HL-60/S4 treated with retinoic acid at 250 ng/mL for 4 days and 3 days (cell line): ENCODE data around the gene RALY.

Source experiments
- in situ Hi-C: fragments of 300-500 bp; cut with MboI; formaldehyde crosslinking; loops from 2 replicates; pipeline ENCODE4 v1.7.0; 2022; ENCODE audit warnings: low sequenced_read_pairs

The RALY gene

DNA sequence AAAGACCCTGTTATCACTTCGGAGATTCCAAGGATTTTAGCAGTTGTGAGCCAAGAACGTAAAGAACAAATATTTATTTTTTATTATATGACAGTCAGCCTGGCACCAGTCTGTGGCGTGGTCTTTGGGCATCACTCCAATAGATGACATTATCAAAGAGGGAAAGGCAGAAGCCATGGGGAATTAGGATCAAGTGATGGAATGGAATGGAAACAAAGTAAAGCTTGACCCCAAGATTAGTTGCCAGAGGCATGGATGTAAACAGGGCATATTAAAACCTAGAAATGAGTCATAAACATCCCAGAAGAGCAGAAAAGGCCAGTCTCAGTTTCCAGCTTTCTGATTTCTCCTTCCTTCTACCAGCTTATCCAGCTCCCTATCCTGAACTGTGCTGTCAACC, 106.9 kb downstream of the RALY start:
- in situ Hi-C loops, result no loop called here

DNA sequence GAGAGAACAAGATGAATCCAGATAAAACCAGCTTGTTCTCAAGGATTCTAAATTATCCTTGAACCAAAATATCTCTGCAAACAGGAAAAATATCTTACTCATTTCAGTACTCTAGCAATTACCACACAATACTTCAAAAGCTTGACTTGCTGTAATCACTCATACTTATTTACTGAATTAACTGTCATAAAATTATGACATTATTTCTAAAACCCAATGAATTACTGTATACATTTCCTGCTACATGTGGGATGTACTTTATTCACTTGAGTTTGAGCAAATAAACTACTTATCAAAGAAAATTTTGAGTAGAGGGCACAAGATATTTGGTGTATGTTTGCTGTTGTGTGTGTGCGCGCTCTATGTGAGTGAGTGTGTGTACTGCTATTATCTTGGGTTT, 108.6 kb downstream of the RALY start:
- in situ Hi-C loops, result no loop called here

DNA sequence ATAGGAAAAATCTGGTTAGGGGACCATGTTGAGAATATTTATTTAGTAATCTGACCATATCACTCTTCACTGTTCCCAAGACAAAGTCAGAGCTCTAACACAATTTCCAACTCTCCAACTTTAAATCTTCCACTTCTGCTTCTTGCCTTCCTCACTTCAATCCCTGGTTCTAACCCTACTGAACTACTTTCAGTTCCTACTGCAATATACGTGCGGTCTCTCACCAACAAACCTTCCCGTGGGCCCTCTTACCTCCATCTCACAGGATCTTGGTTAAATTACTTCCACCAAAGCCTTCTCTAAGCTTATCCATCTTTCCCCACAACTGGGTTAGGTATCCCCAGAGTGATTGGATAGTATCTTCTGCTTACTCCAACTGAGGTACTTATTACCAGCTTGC, 110.3 kb downstream of the RALY start:
- in situ Hi-C loops, result no loop called here

DNA sequence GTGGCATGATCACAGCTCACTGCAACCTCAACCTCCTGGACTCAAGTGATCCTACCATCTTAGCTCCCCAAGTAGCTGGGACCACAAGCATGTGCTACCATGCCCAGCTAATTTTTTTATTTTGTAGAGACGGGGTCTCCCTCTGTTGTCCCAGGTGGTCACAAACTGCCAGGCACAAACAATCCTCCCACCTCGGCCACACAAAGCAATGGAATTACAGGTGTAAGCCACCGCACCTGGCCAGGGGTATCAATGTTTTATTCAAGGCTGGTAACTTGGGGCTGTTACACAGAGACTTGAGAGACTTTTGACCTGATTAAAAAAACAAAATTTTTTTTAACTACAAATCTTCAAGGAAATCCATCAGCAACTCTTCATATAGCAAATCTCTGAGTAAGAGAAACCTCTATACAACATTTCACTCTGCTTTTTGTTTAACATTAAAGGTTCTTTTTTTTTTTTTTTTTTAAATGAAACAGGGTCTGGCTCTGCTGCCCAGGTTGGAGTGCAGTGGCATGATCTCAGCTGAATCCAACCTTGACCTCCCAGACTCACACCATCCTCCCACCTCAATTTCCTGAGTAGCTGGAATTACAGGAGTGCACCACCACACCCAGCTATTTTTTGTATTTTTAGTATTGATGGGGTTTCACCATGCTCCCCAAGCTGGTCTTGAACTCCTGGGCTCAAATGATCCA, 112.4 kb downstream of the RALY start:
- in situ Hi-C loops, result no loop called here

DNA sequence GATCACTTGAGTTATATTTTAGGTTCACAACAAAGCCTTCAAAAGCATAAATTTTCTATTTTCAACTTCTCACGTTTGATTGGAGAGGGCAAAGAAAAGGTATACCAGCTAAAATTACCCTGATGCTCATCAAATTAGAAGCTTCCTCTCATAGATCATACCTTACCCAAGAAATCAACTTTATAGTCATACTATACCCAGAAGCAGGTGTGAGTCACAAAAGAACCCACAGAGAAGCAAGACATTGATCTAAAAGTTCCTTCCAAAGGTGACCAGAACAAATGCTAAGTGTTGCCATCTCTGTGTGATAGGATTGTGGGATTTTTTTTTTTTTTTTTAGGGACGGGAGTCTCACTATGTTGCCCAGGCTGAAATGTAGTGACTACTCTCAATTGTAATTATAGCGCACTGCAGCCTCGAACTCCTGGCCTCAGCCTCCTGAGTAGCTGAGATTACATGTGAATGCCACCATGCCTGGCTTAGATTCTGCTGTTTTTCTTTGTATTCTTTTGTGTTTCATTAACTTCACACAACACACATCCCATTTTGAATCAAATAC, 115.0 kb downstream of the RALY start:
- in situ Hi-C loops, result no loop called here

DNA sequence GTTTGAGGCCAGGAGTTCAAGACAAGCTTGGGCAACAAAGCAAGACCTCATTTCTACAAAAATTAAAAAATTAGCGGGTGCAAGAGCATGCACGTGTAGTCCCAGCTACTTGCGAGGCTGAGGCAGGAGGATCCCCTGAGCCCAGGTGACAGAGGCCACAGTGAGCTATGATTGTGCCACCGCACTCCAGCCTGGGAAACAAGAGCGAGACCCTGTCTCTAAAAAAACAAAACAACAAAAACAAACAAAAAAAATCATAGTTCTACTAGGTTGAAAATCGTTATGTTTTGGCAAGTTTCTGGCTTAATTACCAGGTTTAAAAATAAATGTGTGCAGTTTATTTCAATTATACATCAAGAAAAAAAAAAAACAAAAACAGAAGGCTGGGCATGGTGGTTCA, 115.7 kb downstream of the RALY start:
- in situ Hi-C loops, result no loop called here

DNA sequence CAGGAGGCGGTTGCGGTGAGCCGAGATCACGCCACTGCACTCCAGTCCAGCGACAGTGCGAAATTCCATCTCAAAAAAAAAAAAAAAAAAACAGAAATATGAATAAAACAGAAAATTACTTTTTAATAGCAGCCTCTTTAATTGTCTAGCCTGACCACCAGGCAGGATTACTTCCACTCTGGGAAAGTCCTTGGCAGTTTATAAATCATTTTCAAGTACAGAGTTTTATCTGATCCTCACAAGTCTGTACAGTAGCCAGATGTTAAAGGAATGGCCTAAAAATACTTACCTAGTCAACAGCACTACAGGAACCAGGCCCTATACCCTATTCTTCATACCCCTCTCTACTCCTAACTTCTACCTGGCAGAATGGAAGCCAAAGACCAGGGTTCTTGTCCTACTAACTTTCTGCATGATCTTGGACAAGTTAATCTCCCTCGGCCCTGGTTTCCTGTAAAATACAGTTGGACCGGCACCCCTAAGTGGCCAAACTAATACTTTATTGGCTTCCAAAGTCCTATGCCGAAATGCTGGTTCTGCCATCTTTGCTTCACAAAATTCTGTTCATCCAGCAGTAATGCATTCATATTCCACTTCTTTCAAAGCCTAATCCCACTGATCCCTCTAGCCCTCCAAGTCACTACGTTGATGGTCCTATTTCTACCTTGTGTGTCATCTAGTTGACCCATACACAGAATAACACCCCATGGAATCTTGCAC, 116.5 kb downstream of the RALY start:
- in situ Hi-C loops, result no loop called here

DNA sequence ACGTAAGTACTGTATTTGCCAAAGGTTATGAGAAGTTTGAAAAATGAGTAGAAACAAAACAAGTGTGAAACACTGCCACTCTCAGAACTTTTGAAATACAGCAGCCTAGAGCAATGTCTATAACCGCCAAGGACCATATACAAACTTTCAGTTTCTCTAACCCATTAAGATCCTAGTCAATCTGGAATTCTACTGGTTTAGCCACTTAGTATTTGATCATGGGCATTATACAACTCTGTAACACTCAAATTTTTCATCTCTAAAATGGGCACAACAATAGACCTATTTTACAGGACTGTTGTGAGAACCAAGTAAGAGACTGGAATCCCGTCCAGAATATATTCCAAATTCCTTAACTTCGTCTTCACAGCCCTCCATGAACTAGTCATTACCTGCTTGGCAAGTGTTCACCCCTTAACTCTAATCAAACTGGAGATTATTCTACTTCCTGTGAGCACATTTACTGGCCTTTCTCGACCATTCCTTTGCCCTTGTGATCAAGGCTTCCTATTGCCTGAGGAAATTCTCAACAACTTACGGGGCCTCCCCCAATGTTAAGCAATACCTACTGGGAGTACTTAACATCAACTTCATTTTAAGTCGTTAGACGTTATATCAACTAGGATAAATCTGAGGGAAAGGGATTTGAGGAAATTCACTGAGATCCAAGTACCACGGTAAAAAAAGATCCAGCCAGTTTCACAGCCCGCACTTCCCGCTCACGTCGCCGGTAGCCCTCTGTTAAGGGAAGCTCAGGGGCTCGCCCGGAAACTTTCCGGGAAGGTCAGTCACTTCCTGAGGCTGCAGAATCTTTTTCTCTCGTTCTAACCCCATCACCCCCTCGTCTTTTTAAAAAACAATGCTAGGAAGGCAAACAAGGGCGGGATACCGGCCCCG, 117.3 kb downstream of the RALY start:
- in situ Hi-C loops, result no loop called here

DNA sequence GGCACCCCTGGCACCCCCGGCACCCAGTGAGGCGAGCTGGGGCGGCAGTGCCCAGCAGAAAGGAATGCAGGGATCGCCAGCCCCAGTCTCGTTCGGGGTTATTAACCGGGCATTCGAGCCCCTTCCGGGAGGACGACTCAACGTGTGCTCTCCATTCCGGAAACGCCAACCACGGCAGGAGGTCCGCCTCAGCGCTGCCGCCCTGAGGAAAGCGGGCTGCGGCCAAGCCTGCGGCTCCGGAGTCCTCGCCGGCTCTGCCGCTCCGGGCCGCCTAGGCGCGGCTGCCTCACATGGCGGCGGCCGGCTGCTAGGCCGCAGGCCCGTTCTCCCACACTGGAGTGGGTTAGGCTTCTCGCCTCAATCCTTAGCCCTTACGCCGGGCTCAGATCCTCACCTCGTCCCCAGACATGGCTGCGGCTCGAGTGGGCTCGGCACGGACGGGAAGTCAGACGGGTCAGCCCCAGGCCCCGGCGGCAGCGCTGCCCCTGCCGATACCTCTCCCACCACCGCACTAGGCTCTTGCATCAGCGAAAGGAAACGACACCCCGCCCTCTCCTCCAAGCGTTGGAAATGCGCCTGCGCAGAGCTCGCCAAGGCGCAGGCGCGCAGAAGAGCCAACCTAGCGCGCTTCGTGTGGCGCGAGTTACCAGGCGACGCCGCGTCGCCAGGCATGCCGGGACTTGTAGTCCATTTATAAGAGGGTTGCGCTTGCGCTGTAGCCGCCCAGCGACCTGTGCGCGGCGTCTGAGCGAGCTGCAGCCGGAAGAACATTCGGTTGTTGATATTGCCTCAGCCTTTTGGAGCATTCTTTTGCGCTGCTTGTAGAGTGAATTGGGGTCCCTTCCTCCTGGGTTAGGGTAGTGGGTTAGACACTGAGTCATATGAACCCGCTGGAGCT, 118.2 kb downstream of the RALY start, which contains the start of gene EIF2S2:
EIF2S2 (minus strand) TSS at position 542 of the 898 bp plus-strand sequence; CDS start at position 409, 133 bp downstream.
- in situ Hi-C loops, result no loop called here

DNA sequence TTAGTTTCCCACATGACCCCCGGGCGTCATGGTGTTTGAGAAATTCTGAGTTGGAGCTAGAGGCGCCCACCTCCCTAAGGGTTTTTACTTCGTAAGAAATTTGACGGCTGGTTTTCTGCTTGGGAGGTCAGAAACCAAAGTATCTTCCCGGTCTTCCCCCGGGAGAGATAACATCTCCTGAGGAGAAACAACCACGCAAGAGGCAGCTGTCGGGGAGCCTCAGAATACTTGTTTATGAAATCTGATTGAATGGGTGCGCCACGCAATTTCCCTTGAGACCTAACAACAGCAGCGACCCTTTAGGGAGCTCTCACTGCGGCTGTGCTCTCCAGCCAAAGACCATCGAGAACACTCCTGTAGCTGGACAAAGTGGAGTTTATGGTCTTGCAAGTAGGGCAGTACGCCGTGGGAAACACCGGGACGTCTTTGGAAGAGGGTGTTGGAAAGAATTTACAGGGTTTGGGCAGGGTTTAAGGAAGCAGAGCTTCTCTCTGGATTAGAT, 118.9 kb downstream of the RALY start:
- in situ Hi-C loops, result no loop called here

DNA sequence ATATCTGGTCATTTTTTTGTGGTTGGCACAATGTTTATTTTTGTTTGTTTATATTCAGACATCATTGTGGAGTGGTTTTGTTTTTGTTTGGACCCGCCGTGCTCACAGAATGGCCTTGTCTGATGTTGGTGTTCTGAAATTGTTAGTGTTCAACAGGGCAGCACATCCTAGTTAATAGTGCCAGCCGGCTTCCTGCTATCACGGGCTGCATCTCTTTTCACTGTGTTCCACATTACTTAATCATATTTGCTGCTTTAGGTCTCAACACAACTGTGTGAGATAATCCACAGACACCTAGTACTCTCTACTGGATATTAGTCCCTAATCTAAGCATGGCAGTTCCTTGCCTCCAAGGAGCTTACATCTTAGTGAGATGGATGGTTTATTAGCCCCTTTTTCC, 121.1 kb downstream of the RALY start:
- in situ Hi-C loops, result no loop called here

DNA sequence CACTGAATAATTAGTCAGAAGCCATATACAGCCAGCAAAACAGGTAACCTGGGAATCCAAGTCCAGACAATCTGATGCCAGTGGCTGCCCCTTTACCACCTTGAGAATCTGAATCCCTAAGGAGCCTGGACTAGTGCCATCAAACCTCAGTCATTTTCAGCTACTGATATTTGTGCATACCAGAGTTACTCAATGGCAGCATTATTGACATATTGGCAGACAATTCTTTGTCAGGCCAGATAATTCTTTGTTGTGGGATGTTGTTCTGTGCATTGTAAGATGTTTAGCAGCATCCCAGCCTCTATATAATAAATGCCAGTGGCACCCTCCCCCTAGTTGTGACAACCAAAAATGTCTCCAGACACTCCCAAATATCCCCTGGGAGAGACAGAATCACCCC, 121.5 kb downstream of the RALY start:
- in situ Hi-C loops, result no loop called here

DNA sequence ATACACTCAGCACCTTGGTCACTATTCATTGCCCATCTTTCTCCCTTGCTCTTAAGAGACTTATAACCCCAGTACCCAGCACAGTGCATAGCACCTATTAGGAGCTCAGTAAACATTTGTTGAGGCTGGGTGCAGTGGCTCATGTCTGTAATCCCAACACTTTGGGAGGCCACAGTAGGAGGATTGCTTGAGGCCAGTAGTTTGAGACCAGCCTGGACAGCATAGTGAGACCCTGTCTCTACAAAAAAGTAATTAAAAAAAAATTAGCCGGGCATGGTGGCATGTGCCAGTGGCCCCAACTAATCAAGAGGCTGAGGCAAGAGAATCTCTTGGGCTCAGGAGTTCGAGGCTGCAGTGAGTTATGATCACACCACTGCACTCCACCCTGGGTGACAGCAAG, 126.5 kb downstream of the RALY start:
- in situ Hi-C loops, result no loop called here

DNA sequence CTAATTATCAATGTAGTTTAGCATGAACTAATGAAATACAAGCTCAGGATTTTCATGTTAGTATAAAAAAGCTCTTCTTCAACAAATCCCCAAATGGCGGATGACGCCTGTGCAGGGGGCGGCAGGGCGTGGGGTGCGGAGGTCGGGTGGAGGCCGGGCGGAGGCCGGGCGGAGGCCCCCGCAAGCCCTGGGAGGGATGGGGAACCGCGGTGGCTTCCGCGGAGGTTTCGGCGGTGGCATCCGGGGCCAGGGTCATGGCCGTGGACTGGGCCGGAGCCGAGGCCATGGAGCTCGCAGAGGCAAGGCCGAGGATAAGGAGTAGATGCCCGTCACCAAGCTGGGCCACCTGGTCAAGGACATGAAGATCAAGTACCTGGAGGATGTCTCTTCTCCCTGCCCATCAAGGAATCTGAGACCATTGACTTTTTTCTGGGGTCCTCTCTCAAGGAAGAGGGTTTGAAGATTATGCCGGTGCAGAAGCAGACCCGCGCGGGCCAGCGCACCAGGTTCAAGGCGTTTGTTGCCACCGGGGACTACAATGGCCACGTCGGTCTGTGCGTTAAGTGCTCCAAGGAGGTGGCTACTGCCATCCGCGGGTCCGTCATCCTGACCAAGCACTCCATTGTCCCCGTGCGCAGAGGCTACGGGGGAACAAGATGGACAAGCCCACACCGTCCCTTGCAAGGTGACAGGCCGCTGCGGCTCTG, 128.7 kb downstream of the RALY start:
- in situ Hi-C loops, result no loop called here

DNA sequence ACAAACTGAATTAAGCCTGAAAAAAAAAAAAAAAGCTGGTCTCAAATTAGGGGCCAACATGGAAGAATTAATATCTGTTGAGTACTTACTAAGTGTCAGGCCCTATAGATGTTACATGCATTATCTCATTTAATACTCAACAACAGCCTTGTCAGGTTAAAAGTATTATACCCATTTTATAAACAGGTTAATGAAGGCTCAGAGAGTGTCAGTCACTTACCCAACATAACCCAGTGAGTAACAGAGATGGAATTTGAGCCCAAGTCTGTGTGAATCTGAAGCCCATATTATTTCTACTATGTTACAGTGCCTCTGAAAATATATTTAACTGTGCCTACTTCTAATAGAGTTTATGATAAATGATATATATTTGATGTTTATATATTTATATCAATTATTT, 129.6 kb downstream of the RALY start:
- in situ Hi-C loops, result no loop called here

DNA sequence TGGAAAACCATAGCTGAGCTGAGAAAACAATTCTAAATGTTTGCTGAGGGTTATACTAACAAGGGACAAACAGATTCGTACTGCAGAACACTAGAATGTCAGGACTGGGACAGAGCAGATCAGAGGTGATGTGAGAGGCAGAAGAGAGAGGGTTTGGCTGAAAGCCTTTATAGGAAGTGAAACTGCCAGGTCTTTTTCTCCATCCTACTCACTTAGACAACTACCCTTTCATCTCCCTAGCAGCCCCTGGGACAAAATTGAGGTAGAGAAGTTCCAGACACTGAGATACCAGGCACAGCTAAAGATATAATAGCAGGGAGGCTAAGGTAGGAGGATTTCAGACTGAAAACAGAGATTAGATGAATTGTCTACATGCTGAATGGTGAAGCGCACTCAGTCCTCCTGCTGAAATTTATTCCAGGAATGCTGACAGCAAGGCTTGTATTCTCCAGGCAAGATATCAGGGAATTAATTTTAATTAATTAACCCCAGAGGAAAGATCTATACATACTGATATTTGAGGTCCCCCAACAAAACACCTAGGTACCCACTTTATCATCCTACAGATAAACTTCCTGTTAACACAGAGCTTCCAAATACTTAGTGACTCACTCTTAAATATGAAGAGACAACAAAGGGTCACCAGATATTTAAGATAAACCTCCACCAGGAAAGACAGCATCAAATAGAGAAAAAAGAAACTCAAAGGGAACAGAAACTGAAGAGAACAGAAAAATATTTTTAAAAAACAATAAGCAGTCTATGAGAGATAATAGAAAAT, 130.9 kb downstream of the RALY start:
- in situ Hi-C loops, result no loop called here

DNA sequence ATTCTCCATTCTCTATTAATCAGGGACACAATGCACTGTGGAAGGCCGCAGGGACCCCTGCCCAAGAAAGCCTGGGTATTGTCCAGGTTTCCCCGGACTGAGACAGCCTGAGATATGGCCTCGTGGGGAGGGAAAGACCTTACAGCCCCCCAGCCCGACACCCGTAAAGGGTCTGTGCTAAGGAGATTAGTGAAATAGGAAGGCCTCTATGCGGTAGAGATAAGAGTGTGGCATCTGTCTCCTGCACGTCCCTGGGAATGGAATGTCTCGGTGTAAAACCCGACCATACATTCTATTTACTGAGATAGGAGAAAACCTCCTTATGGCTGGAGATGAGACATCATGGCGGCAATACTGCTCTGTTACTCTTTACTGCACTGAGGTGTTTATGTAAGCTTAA, 134.1 kb downstream of the RALY start:
- in situ Hi-C loops, result no loop called here

DNA sequence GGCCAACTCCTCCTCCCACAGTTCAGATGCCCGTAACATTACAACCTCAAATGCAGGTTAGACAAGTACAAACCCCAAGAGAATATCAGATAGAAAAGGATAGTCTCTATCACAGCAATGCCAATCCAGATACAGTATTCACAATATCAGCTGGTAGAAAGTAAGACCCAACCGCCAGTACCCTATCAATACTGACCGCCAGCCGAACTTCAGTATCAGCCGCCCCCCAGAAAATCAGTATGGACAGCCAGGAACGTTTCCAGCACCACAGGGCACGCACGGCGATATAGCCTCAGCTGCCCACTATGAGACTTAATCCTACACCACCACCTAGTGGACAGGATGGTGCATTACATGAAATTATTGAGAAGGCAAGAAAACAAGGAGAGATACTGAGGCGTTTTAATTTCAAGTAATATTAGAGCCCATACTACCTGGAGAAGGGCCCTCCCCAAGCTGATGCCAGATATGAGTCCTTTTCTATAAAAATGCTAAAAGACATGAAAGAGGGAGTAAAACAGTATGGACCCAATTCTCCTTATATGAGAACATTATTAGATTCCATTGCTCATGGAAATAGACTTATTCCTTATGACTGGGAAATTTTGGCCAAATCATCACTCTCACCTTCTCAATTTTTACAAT, 135.9 kb downstream of the RALY start:
- in situ Hi-C loops, result no loop called here
